ENCODE data around the gene HMCN2.

HMCN2 gene

DNA sequence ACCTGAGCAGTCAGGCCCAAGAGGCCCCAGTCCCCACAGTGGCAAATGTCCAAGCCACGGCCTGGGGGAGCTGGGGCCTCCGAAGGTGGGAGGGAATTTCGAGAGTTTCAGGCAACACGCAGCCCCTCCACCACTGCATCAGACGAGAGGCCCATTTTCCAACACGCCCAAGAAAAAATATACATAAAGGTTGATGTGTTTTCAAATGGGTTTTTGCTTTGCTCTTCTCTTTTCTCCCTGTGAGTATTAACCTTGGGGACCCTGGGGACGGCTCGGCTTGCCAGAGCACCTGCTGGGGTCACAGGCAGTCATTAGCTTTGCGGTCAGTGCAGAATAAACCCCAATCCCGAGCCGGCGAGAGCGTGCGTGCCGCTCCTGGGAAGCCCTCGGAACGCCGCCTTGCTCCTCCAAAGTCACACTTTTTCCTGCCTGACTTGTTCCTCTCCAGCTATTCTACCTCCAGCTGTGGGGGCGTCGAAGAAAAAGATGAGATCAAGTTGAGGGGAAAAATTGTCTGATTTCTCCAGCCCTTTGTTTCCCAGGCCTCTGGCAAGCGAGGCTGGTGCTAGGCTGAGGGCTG lies 210.7 kb downstream of the HMCN2 start:
- Histone ChIP-seq H3K4me1 (no peaks in the 10 kb centered on the region; the same call in 1 of the 2 replicates), H3K27me3 (no peaks in the 10 kb centered on the region)

DNA sequence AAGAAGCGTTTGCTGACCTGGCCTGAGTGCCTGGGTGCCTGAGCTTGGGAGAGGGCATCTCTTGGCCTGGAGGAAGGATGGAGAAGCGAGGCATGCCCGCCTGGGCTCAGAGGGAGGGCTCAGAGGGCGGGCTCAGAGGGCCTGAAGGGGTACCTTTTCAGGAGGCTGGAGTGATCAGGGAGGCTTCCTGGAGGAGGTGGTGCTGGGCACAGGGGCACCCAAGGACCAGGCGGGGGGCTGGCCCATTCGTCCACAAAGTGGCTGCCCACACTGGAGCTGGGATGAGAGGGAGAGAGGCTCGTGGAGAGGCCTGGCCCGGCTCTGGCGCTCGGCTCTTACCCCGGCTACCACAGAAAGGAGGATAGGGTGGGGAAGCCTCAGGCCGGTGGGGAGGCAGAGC lies 212.0 kb downstream of the HMCN2 start:
- TF ChIP-seq CTCF (IDR thresholded peaks at IDR 0.05; ENCODE audit: low read depth, low read length): no peak
- no peak for DNase-seq
- H3K4me3 ChIP-seq (ENCODE audit: low read depth, low read length): no peak overlapping the region
- no peaks in the 10 kb centered on the region; the same call in 1 of the 2 replicates for H3K4me1 ChIP-seq
- no peaks in the 10 kb centered on the region for H3K27me3 ChIP-seq
- H3K36me3 ChIP-seq: peaks cover 10% of the 10 kb centered on the region
- no peaks in the 10 kb centered on the region for H3K9me3 ChIP-seq

More for the DNA sequence above, 210.7 kb downstream of the HMCN2 start:
- TF ChIP-seq CTCF (IDR thresholded peaks at IDR 0.05; ENCODE audit: low read depth, low read length): no peak
- peaks cover 10% of the 10 kb centered on the region for H3K36me3 ChIP-seq
- H3K4me3 ChIP-seq (ENCODE audit: low read depth, low read length): no peak overlapping the region
- H3K9me3 ChIP-seq: no peaks in the 10 kb centered on the region
- no peak for DNase-seq

GRCh38 chr9:130478152-130478551 lies 212.6 kb downstream of the HMCN2 start:
- Histone ChIP-seq H3K27me3 (no peaks in the 10 kb centered on the region), H3K36me3 (peaks cover 7% of the 10 kb centered on the region), H3K4me3 (ENCODE audit: low read depth, low read length) (no peak overlapping the region), H3K9me3 (no peaks in the 10 kb centered on the region), H3K4me1 (no peaks in the 10 kb centered on the region; the same call in 1 of the 2 replicates)
- no peak for TF ChIP-seq CTCF (IDR thresholded peaks at IDR 0.05; ENCODE audit: low read depth, low read length)
- no peak for DNase-seq

- no peak for TF ChIP-seq CTCF (IDR thresholded peaks at IDR 0.05; ENCODE audit: low read depth, low read length)
- Histone ChIP-seq H3K36me3 (peaks cover 7% of the 10 kb centered on the region), H3K27me3 (no peaks in the 10 kb centered on the region), H3K4me1 (peaks cover 4% of the 10 kb centered on the region), H3K9me3 (no peaks in the 10 kb centered on the region), H3K4me3 (ENCODE audit: low read depth, low read length) (no peak overlapping the region)
- no peak for DNase-seq
Observed at GRCh38 chr9:130478736-130479575, 213.4 kb downstream of the HMCN2 start.

GRCh38 chr9:130479587-130479986 lies 214.0 kb downstream of the HMCN2 start:
- TF ChIP-seq CTCF (IDR thresholded peaks at IDR 0.05; ENCODE audit: low read depth, low read length): no peak
- H3K36me3 ChIP-seq: peaks cover 7% of the 10 kb centered on the region
- H3K4me1 ChIP-seq: peaks cover 4% of the 10 kb centered on the region
- no peaks in the 10 kb centered on the region for H3K9me3 ChIP-seq
- no peaks in the 10 kb centered on the region for H3K27me3 ChIP-seq
- no peak for DNase-seq
- H3K4me3 ChIP-seq (ENCODE audit: low read depth, low read length): no peak overlapping the region

DNA sequence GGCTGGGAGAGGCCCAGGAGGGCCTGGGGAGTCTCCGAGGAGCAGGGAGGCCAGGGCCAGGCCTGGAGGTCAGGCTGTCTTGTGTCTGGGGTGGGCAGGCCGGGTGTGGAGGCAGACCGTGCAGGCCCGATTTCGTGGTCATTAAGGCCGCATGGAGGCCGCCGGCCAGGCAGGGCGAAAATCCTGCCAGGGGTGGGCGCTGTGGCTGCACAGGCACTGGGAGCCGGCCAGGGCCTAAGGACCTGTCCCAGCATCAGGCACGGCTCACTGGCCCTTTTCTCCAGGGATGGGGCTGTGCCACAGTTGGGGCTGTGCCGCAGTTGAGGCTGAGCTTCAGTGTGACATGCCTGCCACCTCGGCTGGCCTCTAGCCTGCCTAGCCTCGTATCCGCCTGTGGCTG lies 215.1 kb downstream of the HMCN2 start:
- H3K27me3 ChIP-seq: no peaks in the 10 kb centered on the region
- peak; percentile 30 for TF ChIP-seq CTCF (IDR thresholded peaks at IDR 0.05; ENCODE audit: low read depth, low read length)
- no peaks in the 10 kb centered on the region for H3K9me3 ChIP-seq
- peaks cover 4% of the 10 kb centered on the region for H3K4me1 ChIP-seq
- peaks cover 15% of the 10 kb centered on the region for H3K36me3 ChIP-seq
- H3K4me3 ChIP-seq (ENCODE audit: low read depth, low read length): no peak overlapping the region
- DNase-seq: no peak

Measured in BE2C (cell line).